Chondrocyte (in vitro differentiated cells): Measurements from ENCODE around the gene ZNF584. TPM values are rescaled to one million over a fixed set of nuclear protein-coding genes. Genes with fewer than 3 reads are reported as not detected.

Source experiments
- DNase-seq: peaks from one replicate; pipeline ENCODE4 v3.0.0; 2021; ENCODE audit warnings: mixed read lengths, low spot score
- H3K27ac Mint-ChIP-seq: one replicate; pipeline ENCODE4 v1.8.0; 2021; ENCODE audit warnings: mild to moderate bottlenecking, moderate library complexity, mixed read lengths; ENCODE audit not compliant: unreplicated experiment
- H3K27me3 Mint-ChIP-seq: 2 replicates; pipeline ENCODE4 v1.8.0; 2021; ENCODE audit warnings: low read depth, mixed read lengths
- H3K36me3 Mint-ChIP-seq: 2 replicates; pipeline ENCODE4 v1.8.0; 2021; ENCODE audit warnings: low read depth, mixed read lengths
- H3K4me1 Mint-ChIP-seq: 2 replicates; pipeline ENCODE4 v1.8.0; 2021; ENCODE audit warnings: low read depth, mild to moderate bottlenecking, mixed read lengths
- H3K4me3 Mint-ChIP-seq: one replicate; pipeline ENCODE4 v1.8.0; 2021; ENCODE audit warnings: mild to moderate bottlenecking, moderate library complexity, mixed read lengths; ENCODE audit not compliant: unreplicated experiment
- H3K9me3 Mint-ChIP-seq: 2 replicates; pipeline ENCODE4 v1.8.0; 2021; ENCODE audit warnings: low read depth, mixed read lengths
- CTCF ChIP-seq: fragments of 200-600 bp; sonication (generic); IDR thresholded peaks from 2 replicates; pipeline ENCODE4 v1.5.0; 2021; ENCODE audit warnings: antibody characterized with exemption, mild to moderate bottlenecking, moderate library complexity
- total RNA-seq: library from RNA; stranded (reverse); gene quantifications from 3 replicates; pipeline ENCODE4 v1.2.1, GENCODE V29; 2021

The ZNF584 gene
- total RNA-seq, 1 donor from 2014 or later: 10.2 TPM

- DNase-seq: no peak
- H3K9me3 Mint-ChIP-seq: no peaks in the 10 kb centered on the region
- no peak for TF ChIP-seq CTCF
Measured at GRCh38 chr19:58409010-58409790, 751 bp downstream of the ZNF584 start.

GRCh38 chr19:58416604-58417003 is 8.2 kb downstream of the ZNF584 start:
- peaks cover 31% of the 10 kb centered on the region for H3K36me3 Mint-ChIP-seq
- H3K27me3 Mint-ChIP-seq: no peaks in the 10 kb centered on the region
- H3K4me3 Mint-ChIP-seq: no peak overlapping the region
- no peak for TF ChIP-seq CTCF
- no peak overlapping the region for H3K27ac Mint-ChIP-seq
- no peaks in the 10 kb centered on the region for H3K9me3 Mint-ChIP-seq
- H3K4me1 Mint-ChIP-seq: peaks cover 10% of the 10 kb centered on the region
- no peak for DNase-seq

More at GRCh38 chr19:58409010-58409790, 751 bp downstream of the ZNF584 start:
- H3K27ac Mint-ChIP-seq: peak overlapping the region; percentile 76
- H3K27me3 Mint-ChIP-seq: no peaks in the 10 kb centered on the region
- peaks cover 2% of the 10 kb centered on the region for H3K36me3 Mint-ChIP-seq
- H3K4me1 Mint-ChIP-seq: peaks cover 35% of the 10 kb centered on the region
- peak overlapping the region; percentile 90 for H3K4me3 Mint-ChIP-seq

- H3K27ac Mint-ChIP-seq: no peak overlapping the region
- H3K27me3 Mint-ChIP-seq: no peaks in the 10 kb centered on the region
- no peaks in the 10 kb centered on the region for H3K9me3 Mint-ChIP-seq
- no peak for TF ChIP-seq CTCF
- no peak for DNase-seq
- peaks cover 10% of the 10 kb centered on the region for H3K4me1 Mint-ChIP-seq
- peaks cover 31% of the 10 kb centered on the region for H3K36me3 Mint-ChIP-seq
- H3K4me3 Mint-ChIP-seq: no peak overlapping the region
Measured at GRCh38 chr19:58417071-58417470, 8.6 kb downstream of the ZNF584 start.

GRCh38 chr19:58428617-58429016 is 20.2 kb downstream of the ZNF584 start:
- Mint-ChIP-seq H3K4me1 (no peaks in the 10 kb centered on the region), H3K27ac (no peak overlapping the region), H3K9me3 (peaks cover 54% of the 10 kb centered on the region), H3K36me3 (peaks cover 26% of the 10 kb centered on the region), H3K27me3 (no peaks in the 10 kb centered on the region), H3K4me3 (no peak overlapping the region)
- no peak for TF ChIP-seq CTCF
- no peak for DNase-seq

- no peaks in the 10 kb centered on the region for H3K4me1 Mint-ChIP-seq
Measured at GRCh38 chr19:58429745-58430144, 21.3 kb downstream of the ZNF584 start.

More at GRCh38 chr19:58429745-58430144, 21.3 kb downstream of the ZNF584 start:
- Mint-ChIP-seq H3K36me3 (peaks cover 35% of the 10 kb centered on the region), H3K27ac (no peak overlapping the region), H3K9me3 (peaks cover 61% of the 10 kb centered on the region), H3K4me3 (no peak overlapping the region), H3K27me3 (no peaks in the 10 kb centered on the region)
- no peak for DNase-seq
- no peak for TF ChIP-seq CTCF
